Subcutaneous preadipocyte (primary cell): ENCODE measurements around the gene C9orf153. TPM values are rescaled to one million over a fixed set of nuclear protein-coding genes. Genes with fewer than 3 reads are reported as not detected.

Source experiments
- small RNA-seq: library from RNA; depleted of rRNA; stranded (forward); fragments of <200 nt; gene quantifications from one replicate; pipeline ENCODE3, GENCODE V24; 2012
- total RNA-seq: library from RNA; depleted of rRNA; stranded (reverse); fragments of >200 nt; gene quantifications from 2 replicates; pipeline ENCODE4 v1.2.3, GENCODE V29; 2012

C9orf153 gene
- 0.20 and 0.37 TPM in 2 replicates for total RNA-seq

GRCh38 chr9:86259557-86259956 lies at the start of gene C9orf153:
TSS of gene C9orf153 (minus strand) at chr9:86259657. CDS start at chr9:86229603, 30,054 bp downstream.

GRCh38 chr9:86282077-86282978 lies 22.9 kb upstream of the C9orf153 start, which contains the start of gene ISCA1:
TSS of gene ISCA1 (minus strand) at chr9:86282538. CDS start at chr9:86282458, 80 bp downstream.

Small RNA genes within 50 kb of the gene (small RNA-seq; reads per million reads assigned to genes)
- gene AL137849.1 (not detected), gene RN7SKP264 (not detected)

Other genes starting within 250 kb of the C9orf153 start
- 37.1 and 38.1 TPM in 2 replicates for gene GOLM1, start 160.1 kb downstream of the C9orf153 start, total RNA-seq
- 20.3 and 22.8 TPM in 2 replicates for gene ISCA1, start 22.9 kb upstream of the C9orf153 start, total RNA-seq
- 92.5 and 121 TPM in 2 replicates for gene TUT7, start 94.8 kb upstream of the C9orf153 start, total RNA-seq